HS-5 (cell line): ENCODE measurements around the gene TXNRD2.
A peak's percentile ranks its signal among the peaks of the same experiment; 100 is the strongest.
"Not testable (repeated sequence)": the region's sequence is repeated elsewhere in the genome, so short reads cannot be mapped to it uniquely, and the experiment has no call there.

Experiments used
- DNase-seq: peaks from one replicate; pipeline ENCODE4 v3.0.0-alpha.2; 2012; ENCODE audit warnings: low read depth

The TXNRD2 gene

DNA sequence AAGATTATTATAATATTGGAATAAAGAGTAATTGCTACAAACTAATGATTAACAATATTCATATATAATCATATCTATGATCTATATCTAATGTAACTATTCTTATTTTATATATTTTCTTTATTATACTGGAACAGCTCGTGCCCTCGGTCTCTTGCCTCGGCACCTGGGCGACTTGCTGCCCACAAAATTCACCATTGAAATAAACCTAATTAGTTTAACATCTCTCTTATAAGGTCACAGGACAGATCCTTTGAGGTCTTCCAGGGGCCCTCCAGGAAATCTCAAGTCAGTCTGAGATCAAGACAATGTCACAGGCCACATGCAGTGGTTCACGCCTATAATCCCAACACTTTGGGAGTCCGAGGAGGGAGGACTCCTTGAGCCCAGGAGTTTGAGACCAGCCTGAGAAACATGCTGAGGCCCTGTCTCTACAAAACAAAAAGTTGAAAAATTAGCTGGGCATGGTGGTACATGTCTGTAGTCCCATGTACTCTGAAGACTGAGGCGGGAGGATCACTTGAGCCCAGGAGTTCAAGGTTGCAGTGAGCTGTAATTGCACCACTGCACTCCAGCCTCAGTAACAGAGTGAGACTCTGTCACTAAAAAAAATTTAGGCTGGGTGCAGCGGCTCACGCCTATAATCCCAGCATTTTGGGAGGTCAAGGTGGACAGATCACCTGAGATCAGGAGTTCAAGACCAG, 6.6 kb upstream of the TXNRD2 start:
- DNase-seq, result no peak

DNA sequence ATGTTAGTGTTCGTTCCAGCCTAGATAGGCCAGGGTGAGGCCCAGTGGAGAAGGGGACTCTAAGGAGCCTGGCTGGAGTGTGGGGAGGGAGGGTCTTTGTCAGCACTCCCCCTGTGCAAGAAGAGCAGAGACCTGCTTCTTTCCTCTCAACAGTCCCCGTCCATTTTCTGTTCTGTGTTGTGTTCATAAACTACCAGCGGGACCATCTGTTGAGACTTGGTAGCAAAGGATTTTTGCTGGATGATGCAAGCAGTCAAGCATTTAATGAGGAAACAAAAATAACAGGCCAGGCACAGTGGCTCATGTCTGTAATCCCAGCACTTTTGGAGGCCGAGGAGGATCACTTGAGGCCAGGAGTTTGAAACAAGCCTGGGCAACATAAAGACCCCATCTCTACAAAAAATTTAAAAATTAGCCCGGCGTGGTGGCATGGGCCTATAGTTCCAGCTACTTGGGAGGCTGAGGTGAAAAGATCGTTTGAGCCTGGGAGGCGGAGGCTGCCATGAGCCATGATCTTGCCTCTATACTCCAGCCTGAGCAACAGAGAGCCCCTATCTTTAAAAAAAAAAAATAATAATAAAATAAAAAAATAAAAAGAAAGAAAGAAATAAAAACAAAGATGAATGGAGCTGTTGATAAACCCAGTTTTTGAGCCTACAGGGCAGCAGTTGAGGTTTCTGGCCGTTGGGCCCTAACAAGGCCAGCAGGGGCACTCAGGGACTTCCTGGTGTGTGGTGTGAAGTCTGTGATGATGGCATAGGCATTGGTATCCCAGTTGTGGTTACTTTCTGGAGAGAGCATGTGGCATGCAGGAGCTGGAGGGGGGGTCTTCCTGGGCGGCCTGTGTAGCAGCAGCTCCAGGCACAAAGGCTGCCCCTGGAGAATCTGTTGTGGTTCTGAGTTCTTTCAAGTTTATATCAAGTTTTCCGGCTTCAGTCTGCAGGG, 1.7 kb upstream of the TXNRD2 start:
- peak; percentile 66 for DNase-seq

DNA sequence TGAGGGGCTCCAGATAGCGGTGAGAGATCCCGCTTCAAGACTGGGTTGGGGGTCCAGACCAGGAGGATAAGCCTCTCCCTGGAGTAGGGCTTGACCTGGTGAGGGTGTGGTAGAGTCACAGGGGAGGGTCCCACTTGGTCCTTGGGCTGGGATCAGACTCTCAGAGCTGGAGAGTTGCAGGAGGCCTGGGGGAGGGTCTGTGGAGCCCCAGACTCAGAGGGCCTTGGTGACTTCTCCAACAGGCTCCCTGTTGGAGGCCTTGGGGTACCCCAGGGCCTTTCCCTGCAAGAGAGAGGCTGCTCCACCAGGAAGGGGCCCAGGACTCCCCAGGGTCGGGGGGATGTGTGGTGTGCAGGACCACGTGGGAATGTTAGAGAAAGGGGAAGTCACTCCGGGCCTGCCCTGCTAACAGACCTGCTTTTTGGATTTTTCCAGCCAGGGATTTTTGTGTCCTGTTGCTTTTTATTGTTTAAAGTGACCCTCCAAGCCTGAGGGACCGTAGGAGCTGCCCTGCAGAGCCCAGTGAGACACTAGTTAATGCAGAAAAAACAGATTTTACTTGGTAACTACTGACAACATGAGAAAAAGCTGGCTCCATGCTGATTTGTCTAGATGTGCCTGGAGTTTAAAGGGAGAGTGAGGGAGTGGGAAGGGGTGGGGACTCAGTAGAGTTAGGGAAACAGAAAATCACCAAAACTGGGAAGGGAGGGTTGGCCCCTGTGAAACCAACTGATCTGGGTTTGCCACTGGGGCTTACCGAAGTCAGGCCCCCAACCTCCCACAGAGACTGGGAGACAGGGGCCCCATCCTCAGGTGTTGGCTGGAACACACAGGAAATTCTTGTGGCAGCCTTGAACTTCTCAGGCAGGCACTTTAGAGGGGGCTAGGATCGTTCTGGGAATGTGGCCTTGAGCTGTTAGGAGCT, 801 bp upstream of the TXNRD2 start:
- no peak for DNase-seq

DNA sequence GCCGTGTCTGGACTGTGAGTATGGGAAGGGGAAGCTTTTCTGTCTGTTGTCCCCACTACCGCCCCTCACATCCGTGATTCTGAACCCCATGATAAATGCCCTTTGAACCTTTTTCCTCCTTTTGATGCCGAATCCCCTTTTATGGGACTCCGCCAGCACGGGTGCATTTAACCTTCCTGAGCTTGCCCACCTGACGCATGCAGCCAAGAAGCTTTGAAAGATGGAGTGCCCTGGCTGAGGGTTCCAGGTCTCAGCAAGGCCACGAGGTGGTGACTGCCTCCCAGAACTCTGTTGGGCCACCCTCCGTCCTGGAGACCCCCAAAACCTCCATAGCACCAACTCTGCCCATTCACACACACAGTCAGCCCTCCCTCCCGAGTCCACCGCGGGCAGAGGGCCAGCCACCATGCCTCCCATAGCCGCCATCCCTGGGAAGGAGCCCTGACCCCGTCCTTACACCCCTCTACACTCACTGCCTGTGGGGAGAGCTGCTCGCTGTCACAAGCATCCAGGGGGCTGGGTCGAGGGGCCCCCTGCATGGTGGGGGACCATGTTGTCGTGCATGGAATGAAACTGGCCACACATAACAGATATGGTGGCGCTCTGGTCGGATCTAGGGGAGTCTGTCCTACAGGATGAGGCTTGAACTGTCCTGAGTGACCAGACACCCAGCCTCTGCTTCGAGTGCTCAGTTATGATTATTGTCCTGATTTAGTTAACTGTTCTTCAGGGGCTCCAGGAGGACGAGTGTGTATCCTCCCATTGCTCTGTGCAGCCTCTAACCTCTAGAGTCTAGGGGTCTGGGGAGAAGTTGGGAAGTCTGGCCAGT, 868 bp downstream of the TXNRD2 start:
- DNase-seq, result no peak

DNA sequence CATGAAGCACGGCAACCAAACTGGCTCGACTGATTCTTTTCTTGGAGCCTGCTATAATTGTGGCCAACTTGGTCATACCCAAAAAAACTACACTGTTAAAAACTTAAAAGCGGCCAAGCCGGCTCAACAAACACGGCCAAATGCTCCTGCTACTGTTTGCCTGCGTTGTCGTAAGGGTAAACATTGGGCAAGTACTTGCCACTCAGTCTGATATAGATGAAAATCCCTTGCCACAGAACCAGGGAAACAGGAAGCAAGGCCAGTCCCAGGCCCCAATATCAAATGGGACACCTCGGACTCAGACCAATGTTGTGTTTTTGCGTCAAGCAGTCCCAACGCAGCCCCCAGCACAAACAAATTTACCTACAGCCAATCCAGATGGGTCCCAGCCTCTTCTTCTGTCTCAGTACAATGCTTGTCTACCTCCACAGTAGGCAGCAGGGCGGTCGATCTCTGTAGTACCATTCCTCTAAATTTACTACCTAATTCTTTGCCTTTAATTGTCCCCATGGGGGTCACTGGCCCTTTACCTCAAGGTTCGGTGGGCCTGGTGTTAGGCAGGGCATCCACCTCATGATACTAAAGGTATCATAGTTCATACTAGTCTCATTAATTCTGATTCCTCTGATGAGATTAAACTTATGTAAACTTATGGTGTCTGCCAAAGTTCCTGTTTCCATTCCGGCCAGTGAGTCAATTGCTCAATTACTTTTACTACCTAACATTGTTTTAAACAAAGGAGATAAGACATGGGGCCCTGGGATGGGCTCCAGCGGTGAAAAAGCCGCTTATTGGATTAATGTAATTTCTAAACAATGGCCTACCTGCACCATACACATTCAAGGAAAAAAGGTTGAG, 3.8 kb downstream of the TXNRD2 start:
- DNase-seq, result no peak

DNA sequence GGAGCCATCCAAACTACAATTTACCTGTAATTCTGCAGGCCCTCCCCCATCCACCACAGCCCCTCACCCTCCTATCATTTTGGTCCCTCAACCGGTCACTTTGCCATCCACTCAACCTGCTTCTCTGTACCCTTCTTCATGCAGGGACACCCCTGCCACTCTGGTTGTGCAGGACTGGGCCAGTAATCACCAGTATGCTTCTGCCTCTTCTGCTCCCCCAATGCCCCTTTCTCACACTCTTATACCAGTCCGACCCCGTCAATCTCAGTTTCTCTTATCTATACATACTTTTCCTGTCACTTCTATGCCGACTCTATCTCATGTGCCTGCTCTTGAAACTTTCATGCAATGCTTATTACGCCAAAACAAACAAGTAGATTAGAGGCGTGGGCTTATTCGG, 5.1 kb downstream of the TXNRD2 start:
- no peak for DNase-seq

DNA sequence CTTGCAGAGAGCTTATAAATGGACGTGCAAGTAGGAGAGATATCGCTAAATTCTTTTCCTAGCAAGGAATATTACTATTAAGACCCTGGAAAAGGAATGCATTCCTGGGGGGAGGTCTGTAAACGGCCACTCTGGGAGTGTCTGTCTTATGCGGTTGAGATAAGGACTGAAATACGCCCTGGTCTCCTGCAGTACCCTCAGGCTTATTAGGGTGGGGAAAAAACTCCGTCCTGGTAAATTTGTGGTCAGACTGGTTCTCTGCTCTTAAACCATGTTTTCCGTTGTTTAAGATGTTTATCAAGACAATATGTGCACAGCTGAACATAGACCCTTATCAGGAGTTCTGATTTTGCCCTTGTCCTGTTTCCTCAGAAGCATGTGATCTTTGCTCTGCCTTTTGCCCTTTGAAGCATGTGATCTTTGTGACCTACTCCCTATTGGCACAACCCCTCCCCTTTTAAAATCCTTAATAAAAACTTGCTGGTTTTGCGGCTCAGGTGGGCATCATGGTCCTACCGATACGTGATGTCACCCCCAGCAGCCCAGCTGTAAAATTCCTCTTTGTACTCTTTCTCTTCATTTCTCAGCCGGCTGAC, 6.4 kb downstream of the TXNRD2 start:
- not testable (repeated sequence) for DNase-seq

DNA sequence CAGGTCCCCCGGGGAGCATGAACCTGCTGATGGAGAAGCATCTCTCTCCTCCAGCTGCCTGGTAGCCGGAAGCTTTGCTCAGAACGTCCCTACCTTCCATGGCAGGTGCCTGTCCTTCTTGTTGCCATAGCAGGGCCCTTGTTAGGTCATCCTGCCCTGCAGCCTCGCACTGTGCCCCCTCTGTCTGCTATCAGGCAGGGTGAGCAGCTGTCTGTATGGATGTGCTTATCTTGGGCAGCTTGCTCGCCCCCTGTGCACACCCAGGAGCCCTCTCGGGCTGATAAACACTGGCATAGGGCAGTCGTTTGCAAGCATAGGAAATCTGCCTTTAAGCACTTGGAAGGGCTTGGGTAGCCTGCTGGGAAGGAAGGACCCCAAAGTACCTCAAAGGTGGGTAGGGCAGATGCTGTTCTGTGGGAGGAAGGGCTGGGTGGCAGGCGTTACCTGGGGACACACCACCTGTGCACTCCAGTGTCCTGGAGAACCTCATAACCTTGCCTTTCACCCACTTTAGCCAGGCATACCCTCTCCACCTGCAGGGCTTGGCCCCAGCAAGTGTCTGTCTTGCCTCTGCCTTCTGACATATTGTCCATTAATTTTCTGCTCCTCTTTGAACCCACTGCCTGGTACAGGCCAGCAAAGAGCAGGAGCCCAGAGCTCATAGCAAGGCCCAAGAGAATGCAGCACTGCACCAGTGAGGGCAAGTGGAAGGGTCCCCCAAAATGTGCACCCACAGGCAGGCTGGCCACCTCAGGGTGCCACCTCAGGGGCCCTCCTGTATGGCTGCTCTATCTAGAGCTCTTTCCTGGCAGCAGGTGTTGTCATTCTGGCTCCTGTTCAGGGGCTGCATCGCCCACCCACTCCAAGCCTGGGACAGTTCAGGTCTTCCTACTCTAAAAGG, 8.0 kb downstream of the TXNRD2 start:
- DNase-seq, result no peak

DNA sequence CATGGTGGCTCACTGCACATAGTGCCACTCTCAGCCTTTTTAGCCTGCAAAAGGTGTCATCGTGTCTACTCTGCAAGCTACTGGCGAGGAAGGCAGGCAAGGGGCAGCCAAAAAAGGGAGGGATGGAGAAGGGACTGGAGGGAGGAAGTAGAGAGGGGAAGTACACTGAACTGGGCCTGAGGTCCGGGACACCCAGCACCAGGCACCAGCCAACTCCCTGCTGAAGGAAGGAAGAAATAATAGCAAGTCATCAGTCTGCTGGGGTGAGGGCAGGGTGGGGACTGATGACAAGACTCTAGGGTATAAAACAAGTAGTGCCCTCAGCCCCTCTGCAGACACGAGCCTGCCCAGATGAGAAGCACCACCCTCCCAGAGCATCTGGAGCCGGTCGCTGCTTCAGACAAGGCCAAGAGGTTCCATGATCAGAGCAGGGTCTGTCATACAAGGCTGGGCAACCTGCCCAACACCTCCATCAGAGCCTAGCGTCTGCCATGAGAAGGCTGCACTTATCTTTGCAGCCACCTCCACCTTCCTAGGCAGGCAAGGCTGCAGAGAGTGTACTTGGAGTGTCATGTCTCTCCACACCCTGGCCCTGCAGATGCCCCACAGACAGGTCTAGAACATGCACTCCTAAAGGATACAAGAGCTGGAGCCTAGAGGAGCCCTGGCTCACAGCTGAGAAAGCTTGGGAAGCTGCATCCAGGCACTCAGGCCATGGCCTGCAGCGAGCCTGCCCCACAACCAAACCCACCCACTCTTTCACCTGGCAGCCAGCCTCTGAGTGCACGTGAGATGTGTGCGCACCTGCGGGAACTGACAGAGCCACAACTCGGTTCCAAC, 9.0 kb downstream of the TXNRD2 start:
- DNase-seq, result no peak

DNA sequence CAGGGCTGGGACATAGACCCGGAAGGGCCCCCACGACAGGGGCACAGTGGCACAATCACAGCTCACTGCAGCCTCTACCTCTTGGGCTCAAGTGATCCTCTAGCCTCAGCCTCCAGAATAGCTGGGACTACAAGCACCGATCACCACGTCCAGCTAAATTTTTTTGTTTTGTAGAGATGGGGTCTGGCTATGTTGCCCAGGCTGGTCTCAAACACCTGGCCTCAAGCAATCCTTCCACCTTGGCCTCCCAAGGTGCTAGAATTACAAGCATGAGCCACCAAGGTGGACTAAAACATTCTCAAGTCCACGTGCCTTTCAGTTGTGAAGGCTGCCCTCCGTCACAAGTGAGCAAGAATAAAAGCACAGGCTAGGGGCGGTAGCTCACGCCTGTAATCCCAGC, 10.1 kb downstream of the TXNRD2 start:
- DNase-seq, result no peak

DNA sequence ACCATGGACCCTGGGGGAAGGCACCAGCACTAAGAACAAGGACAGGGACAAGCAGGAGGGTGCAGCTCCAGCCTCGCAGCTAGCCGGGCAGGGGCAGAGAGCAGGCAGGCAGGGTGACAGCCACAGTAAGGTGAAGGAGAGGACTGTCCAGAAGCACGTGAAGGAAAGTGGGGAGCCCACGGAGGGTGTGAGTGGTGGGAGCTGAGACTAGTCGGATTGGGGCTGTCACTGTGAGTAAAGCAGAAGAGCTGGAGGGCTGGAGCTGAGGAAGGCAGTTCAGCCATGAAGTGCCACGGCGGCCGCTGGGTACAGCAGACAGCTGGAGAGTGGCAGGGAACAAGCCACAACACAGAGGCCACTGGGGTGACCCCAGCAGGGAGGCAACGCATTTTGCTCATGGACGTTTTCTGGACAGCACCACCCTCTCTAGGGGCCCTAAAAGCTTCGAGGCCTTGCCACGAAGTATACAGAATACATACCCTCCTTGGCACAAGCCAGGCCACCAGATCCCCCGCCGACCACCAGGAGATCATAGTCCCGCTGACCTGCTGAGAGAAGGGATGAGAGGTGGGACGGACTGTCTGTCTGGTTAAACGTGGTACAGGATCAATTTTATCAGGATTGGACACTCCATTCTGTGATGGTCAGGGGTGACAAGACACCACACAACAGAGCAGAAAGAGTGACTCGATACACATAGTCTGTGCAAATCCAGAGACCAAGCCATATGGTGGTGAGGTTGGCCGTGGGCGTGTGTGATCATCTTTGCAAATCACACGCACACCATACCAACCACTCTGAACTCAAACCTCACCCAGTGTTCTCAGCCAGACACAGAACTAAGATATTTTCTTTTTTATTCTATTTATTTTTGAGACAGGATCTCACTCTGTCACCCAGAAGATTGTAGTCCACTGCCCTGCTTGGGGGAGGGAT, 10.8 kb downstream of the TXNRD2 start:
- DNase-seq, result no peak

DNA sequence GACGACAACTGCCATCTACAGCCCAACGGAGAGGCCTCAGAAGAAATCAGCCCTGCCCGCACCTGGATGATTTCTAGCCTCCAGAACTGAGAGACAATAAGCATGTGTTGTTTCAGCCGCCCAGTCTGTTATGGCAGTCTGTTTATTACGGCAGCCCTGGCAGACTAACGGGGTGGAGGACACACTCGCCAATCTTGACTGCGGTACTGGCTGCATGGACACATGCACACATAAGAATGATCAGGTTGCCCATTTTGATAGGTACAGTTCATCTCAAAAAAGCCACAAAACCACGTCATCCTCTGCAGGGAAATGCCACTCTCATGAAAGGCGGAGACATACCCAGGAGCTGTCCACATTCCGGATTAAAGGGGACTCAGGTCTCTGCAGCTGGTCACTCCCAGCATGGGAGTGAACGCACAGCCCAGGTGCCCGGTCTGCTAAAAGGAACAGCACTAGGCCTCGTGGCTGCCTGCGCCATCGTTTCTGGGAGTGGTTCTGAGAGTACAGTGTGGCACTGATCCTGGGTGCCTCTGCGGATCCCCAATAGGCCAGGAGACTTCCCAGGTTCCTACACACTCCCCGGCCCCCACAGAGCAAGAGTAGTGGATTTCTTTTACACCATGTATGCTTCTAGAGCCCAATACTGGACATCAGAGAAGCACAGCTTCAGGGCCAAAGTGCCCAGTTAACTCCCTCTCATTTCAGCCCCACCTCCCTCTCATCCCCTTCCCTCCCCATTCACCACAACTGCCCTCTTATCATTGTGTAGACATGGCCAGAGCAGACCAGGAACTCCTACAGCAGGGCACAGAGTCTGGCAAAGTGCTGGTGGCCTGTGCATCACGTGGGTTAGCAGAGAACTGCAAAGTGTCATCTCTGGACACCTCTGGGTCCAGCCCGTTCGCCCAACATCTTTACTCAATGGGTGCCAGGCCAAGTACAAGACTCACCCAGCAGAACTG, 11.8 kb downstream of the TXNRD2 start:
- DNase-seq, result no peak

DNA sequence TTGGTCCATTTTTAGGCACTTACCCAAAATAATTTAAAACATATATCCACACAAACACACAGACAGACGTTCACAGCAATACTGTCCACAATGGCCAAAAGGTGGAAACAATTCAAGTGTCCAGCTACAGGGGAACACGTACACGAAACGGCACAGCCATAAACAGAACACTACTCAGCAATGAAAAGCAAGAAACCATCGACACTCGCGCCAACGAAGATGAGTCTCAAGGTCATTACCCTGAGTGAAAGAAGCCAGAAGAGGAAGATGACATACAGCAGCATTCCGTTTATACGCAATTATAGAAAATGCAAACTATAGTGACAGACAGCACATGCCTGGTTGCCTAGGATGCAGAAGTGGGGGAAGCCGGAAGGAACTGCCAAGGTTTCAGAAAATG, 13.4 kb downstream of the TXNRD2 start:
- DNase-seq, result no peak

DNA sequence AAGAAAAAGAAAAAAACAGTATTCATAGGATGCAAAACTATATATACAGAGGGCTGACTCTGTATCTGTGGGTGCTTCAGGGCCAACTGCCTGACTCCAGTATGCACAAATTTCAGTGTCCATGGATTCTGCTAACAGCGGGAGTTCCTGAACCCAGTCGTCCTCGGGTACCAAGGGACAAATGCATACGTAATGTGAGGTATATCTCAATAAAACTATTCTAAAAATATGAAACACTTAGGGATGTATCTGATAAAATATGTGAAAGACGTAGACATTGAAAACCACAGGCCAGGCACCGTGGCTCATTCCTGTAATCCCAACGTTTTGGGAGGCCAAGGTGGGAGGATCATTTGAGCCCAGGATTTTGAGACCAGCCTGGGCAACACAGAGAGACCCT, 13.9 kb downstream of the TXNRD2 start:
- DNase-seq, result no peak

DNA sequence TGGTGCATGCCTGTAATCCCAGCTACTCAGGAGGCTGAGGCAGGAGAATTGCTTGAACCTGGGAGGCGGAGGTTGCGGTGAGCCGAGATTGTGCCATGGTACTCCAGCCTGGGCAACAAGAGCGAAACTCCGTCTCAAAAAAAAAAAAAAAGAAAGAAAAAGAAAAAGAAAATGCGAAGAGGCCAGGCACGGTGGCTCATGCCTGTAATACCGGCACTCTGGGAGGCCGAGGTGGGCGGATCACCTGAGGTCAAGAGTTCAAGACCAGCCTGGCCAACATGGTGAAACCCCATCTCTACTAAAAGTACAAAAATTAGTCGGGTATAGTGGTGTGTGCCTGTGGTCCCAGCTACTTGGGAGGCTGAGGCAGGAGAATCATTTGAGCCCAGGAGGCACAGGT, 15.6 kb downstream of the TXNRD2 start:
- not testable (repeated sequence) for DNase-seq
